Sciatic nerve (tissue), 2 donors: ENCODE results near the gene ERC2. TPM values are rescaled to one million over a fixed set of nuclear protein-coding genes. Genes with fewer than 3 reads are reported as not detected.

Experiments used
- ATAC-seq: fragments of 200-7000 bp; cut with Tn5 transposase; one replicate; pipeline ENCODE4 v1.9.1; 2020; ENCODE audit warnings: mild to moderate bottlenecking, moderate library complexity
- DNase-seq: peaks from one replicate; pipeline ENCODE4 v3.0.0-alpha.2; 2020; ENCODE audit warnings: low spot score
- intact Hi-C: fragments of 100-400 bp; cut with DNase I; formaldehyde crosslinking; loops from one replicate; pipeline ENCODE4 v1.14.2; 2022
- total RNA-seq: library from RNA; stranded (reverse); fragmentation: NEBNext Ultra II Directional; extraction: Animal tissue kit (Norgen Biotek cat#: 25700); gene quantifications from one replicate; pipeline ENCODE4 v1.2.1, GENCODE V29; 2021
- donor health status: DM: no; HTN: no; CAD: no.
- donor health status: DM: no; HTN: no; CAD: no.

ERC2 gene
- total RNA-seq, 1 donor from 2014 or later = 1.7 TPM

GRCh38 chr3:55682461-55682860 lies 785.8 kb downstream of the ERC2 start:
- no peak for ATAC-seq
- intact Hi-C loops = no loop called here

GRCh38 chr3:55678546-55679216 lies 789.6 kb downstream of the ERC2 start:
- intact Hi-C loops = no loop called here
- ATAC-seq = peak; percentile 72
- no peak for DNase-seq

More at GRCh38 chr3:55682461-55682860, 785.8 kb downstream of the ERC2 start:
- no peak for DNase-seq

GRCh38 chr3:55676643-55677042 lies 791.6 kb downstream of the ERC2 start:
- intact Hi-C loops = no loop called here
- DNase-seq = no peak
- peak; percentile 72 for ATAC-seq

GRCh38 chr3:55675478-55675877 lies 792.8 kb downstream of the ERC2 start:
- no peak for ATAC-seq
- no peak for DNase-seq
- intact Hi-C loops = no loop called here

GRCh38 chr3:55673764-55674163 lies 794.5 kb downstream of the ERC2 start:
- no peak for ATAC-seq
- no peak for DNase-seq
- intact Hi-C loops = no loop called here

GRCh38 chr3:55669133-55669532 lies 799.1 kb downstream of the ERC2 start:
- intact Hi-C loops = no loop called here
- DNase-seq (no peak), ATAC-seq (no peak)

GRCh38 chr3:55668359-55668758 lies 799.9 kb downstream of the ERC2 start:
- ATAC-seq (no peak), DNase-seq (no peak)

GRCh38 chr3:55664387-55664786 lies 803.9 kb downstream of the ERC2 start:
- no peak for ATAC-seq
- intact Hi-C loops = no loop called here
- no peak for DNase-seq

More at GRCh38 chr3:55668359-55668758, 799.9 kb downstream of the ERC2 start:
- intact Hi-C loops = no loop called here

GRCh38 chr3:55662683-55663082 lies 805.6 kb downstream of the ERC2 start:
- intact Hi-C loops = no loop called here
- DNase-seq (no peak), ATAC-seq (no peak)

- ATAC-seq = no peak
These were observed 806.7 kb downstream of the ERC2 start for GRCh38 chr3:55661571-55661970.

GRCh38 chr3:55661141-55661540 lies 807.1 kb downstream of the ERC2 start:
- DNase-seq (no peak), ATAC-seq (no peak)

More at GRCh38 chr3:55661571-55661970, 806.7 kb downstream of the ERC2 start:
- intact Hi-C loops = no loop called here
- DNase-seq = no peak

GRCh38 chr3:55660642-55661041 lies 807.6 kb downstream of the ERC2 start:
- ATAC-seq = no peak
- intact Hi-C loops = no loop called here
- DNase-seq = no peak

More at GRCh38 chr3:55661141-55661540, 807.1 kb downstream of the ERC2 start:
- intact Hi-C loops = no loop called here

- DNase-seq = no peak
These were observed 808.6 kb downstream of the ERC2 start for GRCh38 chr3:55659701-55660100.

GRCh38 chr3:55658690-55659562 lies 809.3 kb downstream of the ERC2 start:
- intact Hi-C loops = no loop called here
- ATAC-seq = no peak
- no peak for DNase-seq

More at GRCh38 chr3:55659701-55660100, 808.6 kb downstream of the ERC2 start:
- intact Hi-C loops = no loop called here
- ATAC-seq = no peak

GRCh38 chr3:55658270-55658669 lies 810.0 kb downstream of the ERC2 start:
- ATAC-seq (no peak), DNase-seq (no peak)
- intact Hi-C loops = no loop called here

- ATAC-seq = no peak
- intact Hi-C loops = no loop called here
- DNase-seq = no peak
These were observed 812.7 kb downstream of the ERC2 start for GRCh38 chr3:55655544-55655943.

- no peak for ATAC-seq
- DNase-seq = no peak
- intact Hi-C loops = no loop called here
These were observed 814.0 kb downstream of the ERC2 start for GRCh38 chr3:55654123-55654760.

GRCh38 chr3:55651011-55651410 lies 817.3 kb downstream of the ERC2 start:
- ATAC-seq = no peak

GRCh38 chr3:55650011-55650410 lies 818.3 kb downstream of the ERC2 start:
- DNase-seq = no peak

More at GRCh38 chr3:55651011-55651410, 817.3 kb downstream of the ERC2 start:
- intact Hi-C loops = no loop called here
- DNase-seq = no peak

GRCh38 chr3:55649554-55649953 lies 818.7 kb downstream of the ERC2 start:
- DNase-seq = no peak
- ATAC-seq = no peak
- intact Hi-C loops = no loop called here

More at GRCh38 chr3:55650011-55650410, 818.3 kb downstream of the ERC2 start:
- intact Hi-C loops = no loop called here
- ATAC-seq = no peak
